Activated CD8-positive, alpha-beta memory T cell treated with anti-CD3 and anti-CD28 coated beads, Interleukin-2, amount 10 ng/mL, durations not matched to agents 7 days and 5 days (primary cell): Measurements from ENCODE around the gene NFATC1. TPM values are rescaled to one million over a fixed set of nuclear protein-coding genes. Genes with fewer than 3 reads are reported as not detected.
"Not testable (repeated sequence)": the region's sequence is repeated elsewhere in the genome, so short reads cannot be mapped to it uniquely, and the experiment has no call there.

ENCODE experiments used
- ATAC-seq: fragments of 150-1000 bp; cut with Tn5 transposase; one replicate; pipeline ENCODE4 v1.10.0; 2021; ENCODE audit warnings: moderate library complexity
- CTCF ChIA-PET: fragments of 350-600 bp; sonication (Branson Sonifier 250); formaldehyde crosslinking; loops from one replicate; lab custom pipeline; 2021; ENCODE audit warnings: antibody characterized with exemption; lab: Charles Lee
- DNase-seq: peaks from one replicate; pipeline ENCODE4 v3.0.0-alpha.2; 2020
- H3K27ac Mint-ChIP-seq: one replicate; pipeline ENCODE4 v1.8.0; 2021; ENCODE audit warnings: mild to moderate bottlenecking, mixed read lengths
- H3K27me3 Mint-ChIP-seq: one replicate; pipeline ENCODE4 v1.8.0; 2021; ENCODE audit warnings: mixed read lengths
- H3K36me3 Mint-ChIP-seq: one replicate; pipeline ENCODE4 v1.8.0; 2021; ENCODE audit warnings: mild to moderate bottlenecking, mixed read lengths
- H3K4me1 Mint-ChIP-seq: one replicate; pipeline ENCODE4 v1.8.0; 2021; ENCODE audit warnings: mixed read lengths
- H3K4me3 Mint-ChIP-seq: one replicate; pipeline ENCODE4 v1.8.0; 2021; ENCODE audit warnings: mild to moderate bottlenecking, moderate library complexity, mixed read lengths
- H3K9me3 Mint-ChIP-seq: one replicate; pipeline ENCODE4 v1.8.0; 2022; ENCODE audit warnings: low read depth, mixed read lengths
- total RNA-seq, 2 experiments: library from RNA; stranded (reverse); gene quantifications; one replicate each; pipeline ENCODE4 v1.2.3, GENCODE V29; 2021

Gene NFATC1
- total RNA-seq, 2 experiments from 2014 or later: 25.7 to 27.8 TPM

GRCh38 chr18:79477711-79478483 lies 82.2 kb downstream of the NFATC1 start:
- no peaks in the 10 kb centered on the region for H3K27me3 Mint-ChIP-seq
- no peak overlapping the region for H3K27ac Mint-ChIP-seq
- H3K4me3 Mint-ChIP-seq: no peak overlapping the region
- no peaks in the 10 kb centered on the region for H3K4me1 Mint-ChIP-seq
- no peaks in the 10 kb centered on the region for H3K9me3 Mint-ChIP-seq
- DNase-seq: no peak
- CTCF ChIA-PET: no interaction called here
- no peak for ATAC-seq
- H3K36me3 Mint-ChIP-seq: no peaks in the 10 kb centered on the region

DNA sequence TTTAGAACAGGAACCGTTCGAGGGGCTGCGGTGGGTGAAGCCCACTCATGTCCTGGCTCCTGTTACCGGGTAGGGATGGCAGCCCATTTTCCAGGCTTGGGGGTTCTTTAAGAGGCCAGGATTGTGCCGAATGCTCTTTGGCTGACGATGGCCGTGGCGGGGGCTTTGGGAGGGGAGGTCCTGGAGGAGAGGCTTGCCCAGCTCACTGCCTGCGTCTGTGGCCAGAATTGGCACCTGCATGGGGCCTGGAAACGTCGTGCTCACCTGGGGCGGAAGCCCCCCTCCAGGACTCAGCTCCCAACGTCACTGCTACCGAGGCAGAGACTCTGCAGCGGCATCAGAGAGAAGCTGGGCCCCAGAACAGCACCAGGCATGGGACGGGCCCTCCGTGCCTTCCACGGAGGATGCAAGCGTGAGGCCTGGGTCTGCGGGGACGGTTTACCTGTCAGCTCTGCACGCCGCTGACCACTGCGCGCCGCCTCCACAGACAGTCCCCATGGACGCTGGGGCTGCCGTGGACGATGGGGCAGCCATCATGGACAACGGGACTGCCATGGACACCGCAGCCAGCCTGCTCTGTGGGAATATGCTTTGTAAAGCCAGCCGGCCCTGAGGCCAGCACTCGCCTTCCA lies 82.9 kb downstream of the NFATC1 start:
- H3K36me3 Mint-ChIP-seq: no peaks in the 10 kb centered on the region
- H3K27ac Mint-ChIP-seq: no peak overlapping the region
- H3K4me3 Mint-ChIP-seq: no peak overlapping the region
- H3K9me3 Mint-ChIP-seq: no peaks in the 10 kb centered on the region
- no peaks in the 10 kb centered on the region for H3K27me3 Mint-ChIP-seq
- CTCF ChIA-PET: no interaction called here
- H3K4me1 Mint-ChIP-seq: no peaks in the 10 kb centered on the region
- DNase-seq (no peak), ATAC-seq (no peak)

DNA sequence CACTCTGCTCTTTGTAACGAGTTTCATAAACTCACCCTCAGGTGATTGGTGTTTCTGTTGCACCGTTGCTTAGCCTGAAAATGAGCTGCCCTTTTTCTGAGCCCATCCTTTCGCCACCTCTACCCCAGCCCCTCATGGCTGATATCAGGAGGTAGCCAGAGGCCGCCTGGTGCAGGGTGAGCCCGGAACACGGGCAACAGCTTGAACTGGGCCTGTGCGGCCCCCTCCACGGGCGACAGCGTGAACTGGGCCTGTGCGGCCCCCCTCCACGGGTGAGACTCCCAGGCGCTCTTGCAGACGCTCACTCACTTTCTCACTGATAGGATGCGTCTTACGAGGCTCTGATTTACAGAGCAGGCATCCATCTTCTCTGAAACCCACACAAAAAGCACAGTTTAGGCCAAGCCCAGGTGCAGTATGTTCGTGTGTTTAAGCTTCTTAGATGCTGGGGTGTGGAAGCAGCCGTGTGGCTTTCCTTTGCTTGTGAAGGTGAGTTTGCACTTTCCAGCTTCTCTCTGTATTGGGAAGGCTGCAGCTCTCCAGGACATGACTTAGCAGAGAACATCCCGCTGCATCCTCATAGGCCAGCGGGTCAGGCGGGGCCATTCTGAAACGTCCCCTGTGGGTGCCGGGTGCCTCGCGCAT lies 83.5 kb downstream of the NFATC1 start:
- H3K9me3 Mint-ChIP-seq: no peaks in the 10 kb centered on the region
- DNase-seq: no peak
- CTCF ChIA-PET: no interaction called here
- no peak overlapping the region for H3K27ac Mint-ChIP-seq
- no peaks in the 10 kb centered on the region for H3K4me1 Mint-ChIP-seq
- H3K27me3 Mint-ChIP-seq: no peaks in the 10 kb centered on the region
- H3K36me3 Mint-ChIP-seq: no peaks in the 10 kb centered on the region
- no peak overlapping the region for H3K4me3 Mint-ChIP-seq
- no peak for ATAC-seq

- Mint-ChIP-seq H3K9me3 (no peaks in the 10 kb centered on the region), H3K36me3 (no peaks in the 10 kb centered on the region), H3K4me1 (no peaks in the 10 kb centered on the region), H3K27me3 (no peaks in the 10 kb centered on the region), H3K27ac (no peak overlapping the region), H3K4me3 (no peak overlapping the region)
- DNase-seq: no peak
- CTCF ChIA-PET: no interaction called here
- ATAC-seq: no peak
These were observed 84.0 kb downstream of the NFATC1 start for GRCh38 chr18:79479761-79480161.

DNA sequence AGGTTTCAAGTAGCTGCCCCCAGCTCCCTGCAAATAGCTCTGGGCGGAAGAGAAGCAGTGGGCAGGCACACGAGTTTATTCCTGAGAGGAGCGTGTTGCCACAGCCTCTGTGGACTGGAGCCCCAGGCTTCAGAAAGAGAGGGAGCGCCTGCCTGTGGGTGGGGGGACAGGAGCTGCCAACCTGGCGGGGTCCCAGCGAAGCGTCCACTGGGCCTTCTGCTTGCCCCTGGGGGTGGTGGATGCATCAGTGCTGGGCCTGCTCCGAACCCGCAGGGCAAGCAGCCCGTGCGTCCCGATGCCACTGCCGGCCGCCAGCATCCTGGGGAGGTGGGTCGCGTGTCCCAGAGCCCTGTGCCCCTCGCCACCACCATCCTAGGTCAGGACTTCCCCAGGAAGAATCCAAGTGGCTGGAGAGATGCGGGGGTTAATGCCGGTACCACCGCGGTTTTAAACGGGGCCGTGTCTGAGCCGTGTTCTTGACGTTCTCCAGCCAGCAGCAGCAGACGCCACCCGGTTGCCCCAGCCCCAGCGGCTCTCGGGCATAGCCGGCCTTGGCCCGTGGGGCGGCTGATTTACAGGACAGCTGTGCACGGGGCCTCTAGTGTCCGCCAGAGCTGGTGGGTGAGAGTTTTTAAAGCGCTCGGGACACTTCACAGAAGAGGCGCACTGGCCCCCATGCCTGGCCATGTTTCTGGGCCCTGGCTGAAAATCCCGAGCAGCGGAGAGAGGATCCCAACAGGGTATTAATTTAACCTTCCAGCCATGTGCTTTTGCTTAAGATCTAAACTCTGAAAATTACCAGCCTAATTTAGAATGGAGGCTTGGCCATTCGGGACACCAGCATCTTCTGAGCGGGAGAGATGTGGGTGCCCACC lies 84.7 kb downstream of the NFATC1 start:
- CTCF ChIA-PET: no interaction called here
- Mint-ChIP-seq H3K36me3 (no peaks in the 10 kb centered on the region), H3K4me3 (no peak overlapping the region), H3K4me1 (no peaks in the 10 kb centered on the region), H3K27ac (no peak overlapping the region), H3K9me3 (no peaks in the 10 kb centered on the region), H3K27me3 (no peaks in the 10 kb centered on the region)
- no peak for DNase-seq
- ATAC-seq: no peak

DNA sequence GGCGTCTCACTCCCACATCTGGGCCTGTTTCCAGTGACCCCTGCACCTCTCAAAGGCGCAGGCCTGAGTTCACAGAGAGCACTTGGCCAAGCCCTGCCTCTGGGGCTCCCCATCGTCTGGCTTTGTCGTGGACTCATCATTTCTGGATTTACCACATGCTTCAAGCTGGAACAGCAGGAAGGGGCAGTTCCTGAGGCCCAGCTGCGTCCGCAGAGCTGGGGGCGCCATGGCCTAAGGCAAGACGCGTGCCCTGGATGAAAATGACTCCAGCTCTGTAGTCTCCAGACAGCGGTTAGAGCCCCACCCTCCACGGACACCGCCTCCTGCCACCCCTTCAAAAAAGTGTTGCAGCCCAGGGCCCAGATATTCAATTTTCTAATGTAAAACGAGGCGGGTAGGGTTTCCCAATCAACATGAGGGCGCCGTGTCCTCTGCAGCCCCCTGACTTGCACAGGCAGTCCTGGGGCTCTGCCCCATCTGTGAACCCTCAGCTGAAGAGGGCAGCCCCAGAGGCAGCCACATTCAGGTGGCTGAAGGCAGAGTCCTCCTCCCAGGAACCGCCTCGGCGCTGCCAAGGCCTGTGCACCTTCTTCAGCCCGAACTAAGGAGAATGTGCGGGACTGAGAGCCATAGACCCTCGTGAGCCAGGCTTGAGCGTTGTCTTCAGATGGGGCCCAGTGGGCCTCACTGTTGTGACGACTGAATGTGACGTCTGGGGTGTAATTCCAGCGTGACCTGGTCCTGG lies 85.5 kb downstream of the NFATC1 start:
- Mint-ChIP-seq H3K27me3 (no peaks in the 10 kb centered on the region), H3K4me3 (no peak overlapping the region), H3K4me1 (no peaks in the 10 kb centered on the region), H3K36me3 (no peaks in the 10 kb centered on the region), H3K27ac (no peak overlapping the region), H3K9me3 (no peaks in the 10 kb centered on the region)
- CTCF ChIA-PET: no interaction called here
- DNase-seq (no peak), ATAC-seq (no peak)

- DNase-seq, H3K9me3 Mint-ChIP-seq, CTCF ChIA-PET, H3K27ac Mint-ChIP-seq, H3K27me3 Mint-ChIP-seq, ATAC-seq, H3K36me3 Mint-ChIP-seq, H3K4me3 Mint-ChIP-seq, H3K4me1 Mint-ChIP-seq: not testable (repeated sequence)
These were observed 87.7 kb downstream of the NFATC1 start for GRCh38 chr18:79483393-79483792.

- H3K9me3 Mint-ChIP-seq: no peaks in the 10 kb centered on the region
- H3K27me3 Mint-ChIP-seq: no peaks in the 10 kb centered on the region
- ATAC-seq: no peak
- H3K4me3 Mint-ChIP-seq: no peak overlapping the region
- no peaks in the 10 kb centered on the region for H3K4me1 Mint-ChIP-seq
- H3K27ac Mint-ChIP-seq: no peak overlapping the region
- CTCF ChIA-PET: no interaction called here
- no peak for DNase-seq
- H3K36me3 Mint-ChIP-seq: no peaks in the 10 kb centered on the region
These were observed 88.3 kb downstream of the NFATC1 start for GRCh38 chr18:79483971-79484491.

- Mint-ChIP-seq H3K4me3 (no peak overlapping the region), H3K4me1 (no peaks in the 10 kb centered on the region), H3K27ac (no peak overlapping the region), H3K9me3 (no peaks in the 10 kb centered on the region), H3K27me3 (no peaks in the 10 kb centered on the region), H3K36me3 (no peaks in the 10 kb centered on the region)
- no peak for DNase-seq
- no peak for ATAC-seq
- CTCF ChIA-PET: no interaction called here
These were observed 89.2 kb downstream of the NFATC1 start for GRCh38 chr18:79484661-79485621.

GRCh38 chr18:79485788-79486355 lies 90.1 kb downstream of the NFATC1 start:
- Mint-ChIP-seq H3K27me3 (no peaks in the 10 kb centered on the region), H3K4me3 (no peak overlapping the region), H3K36me3 (no peaks in the 10 kb centered on the region), H3K9me3 (no peaks in the 10 kb centered on the region), H3K4me1 (no peaks in the 10 kb centered on the region), H3K27ac (no peak overlapping the region)
- ATAC-seq (no peak), DNase-seq (no peak)
- CTCF ChIA-PET: no interaction called here

DNA sequence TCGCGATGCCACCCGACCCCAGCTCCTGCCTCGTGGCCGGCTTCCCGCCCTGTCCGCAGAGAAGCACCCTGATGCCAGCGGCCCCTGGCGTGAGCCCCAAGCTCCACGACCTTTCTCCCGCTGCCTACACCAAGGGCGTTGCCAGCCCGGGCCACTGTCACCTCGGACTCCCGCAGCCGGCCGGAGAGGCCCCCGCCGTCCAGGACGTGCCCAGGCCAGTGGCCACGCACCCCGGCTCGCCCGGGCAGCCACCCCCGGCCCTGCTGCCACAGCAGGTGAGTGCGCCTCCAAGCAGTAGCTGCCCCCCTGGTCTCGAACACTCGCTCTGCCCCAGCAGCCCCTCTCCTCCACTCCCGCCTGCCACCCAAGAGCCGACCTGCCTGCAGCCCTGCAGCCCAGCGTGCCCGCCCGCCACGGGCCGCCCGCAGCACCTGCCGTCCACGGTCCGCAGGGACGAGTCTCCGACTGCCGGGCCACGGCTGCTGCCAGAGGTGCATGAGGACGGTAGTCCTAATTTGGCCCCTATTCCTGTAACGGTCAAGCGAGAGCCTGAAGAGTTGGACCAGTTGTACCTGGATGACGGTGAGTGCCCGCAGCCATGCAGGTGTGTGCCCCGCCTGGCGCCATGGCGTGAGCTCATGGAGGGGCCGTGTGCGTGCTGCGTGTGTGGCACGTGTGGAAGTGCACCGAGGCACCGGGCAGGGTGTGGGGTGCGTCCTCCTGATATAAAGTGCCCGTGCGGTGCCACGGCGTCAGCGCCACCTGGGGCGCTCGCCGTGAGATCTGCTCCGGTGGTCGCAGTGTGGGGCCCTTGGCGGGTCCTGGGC lies 90.8 kb downstream of the NFATC1 start:
- no peak for DNase-seq
- CTCF ChIA-PET: no interaction called here

More for the DNA sequence above, 90.8 kb downstream of the NFATC1 start:
- no peaks in the 10 kb centered on the region for H3K9me3 Mint-ChIP-seq
- no peak overlapping the region for H3K4me3 Mint-ChIP-seq
- H3K4me1 Mint-ChIP-seq: peaks cover 4% of the 10 kb centered on the region
- H3K27me3 Mint-ChIP-seq: no peaks in the 10 kb centered on the region
- H3K27ac Mint-ChIP-seq: no peak overlapping the region
- no peaks in the 10 kb centered on the region for H3K36me3 Mint-ChIP-seq
- ATAC-seq: no peak
